ENCODE measurements around the gene CAPN5. TPM values are rescaled to one million over a fixed set of nuclear protein-coding genes. Genes with fewer than 3 reads are reported as not detected.

CAPN5 gene
- total RNA-seq, 1 experiment from 2014 or later = 4.8 TPM

DNA sequence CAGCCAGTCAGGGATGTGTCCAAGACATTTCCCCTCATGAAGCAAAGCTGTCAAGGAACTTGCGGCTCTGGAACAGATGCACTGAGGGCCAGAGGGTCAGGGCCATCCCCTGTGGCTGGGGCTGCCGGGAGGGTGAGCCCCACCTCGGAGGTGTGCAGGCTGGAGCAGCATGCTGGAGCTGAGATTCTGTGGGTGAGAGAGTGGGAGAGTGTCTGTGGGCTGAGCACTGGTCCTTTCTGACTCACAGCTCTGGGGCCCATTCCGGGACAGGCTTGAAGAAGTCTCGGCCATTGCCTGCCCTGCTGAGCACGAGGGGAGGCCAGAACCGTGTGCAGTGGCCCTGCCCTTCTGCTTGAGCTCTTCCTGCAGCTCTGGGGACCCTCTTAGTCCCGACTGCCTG lies 38.0 kb downstream of the CAPN5 start:
- Histone ChIP-seq H3K36me3 (no peaks in the 10 kb centered on the region), H3K9me3 (replicated peaks) (no peaks in the 10 kb centered on the region), H3K4me3 (no peak overlapping the region), H3K4me1 (peaks cover 28% of the 10 kb centered on the region), H3K27ac (no peak overlapping the region), H3K27me3 (no peaks in the 10 kb centered on the region)
- no peak for DNase-seq

DNA sequence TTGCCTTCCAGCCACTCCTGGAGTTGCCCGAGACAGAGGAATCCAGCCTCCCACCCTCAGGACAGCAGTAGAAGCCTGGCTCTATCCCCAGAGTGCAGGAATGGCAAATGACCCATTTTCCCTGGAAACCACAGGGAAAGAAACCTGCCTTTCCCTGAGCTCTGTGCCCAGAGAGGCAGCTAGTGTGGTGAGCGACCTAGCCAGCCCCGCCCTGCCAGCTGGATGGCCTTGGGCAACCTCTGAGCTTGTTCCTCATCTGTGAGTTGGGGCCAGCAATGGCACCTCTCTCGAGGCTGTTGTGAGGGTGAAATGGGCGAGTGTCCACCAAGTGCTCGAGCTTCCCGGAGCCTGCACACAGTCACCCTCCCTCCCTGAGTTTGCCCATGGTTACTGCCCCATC lies 39.5 kb downstream of the CAPN5 start:
- no peak overlapping the region for H3K27ac ChIP-seq
- no peaks in the 10 kb centered on the region for H3K27me3 ChIP-seq
- H3K9me3 ChIP-seq (replicated peaks) = no peaks in the 10 kb centered on the region
- no peaks in the 10 kb centered on the region for H3K36me3 ChIP-seq
- no peak overlapping the region for H3K4me3 ChIP-seq
- no peak for DNase-seq
- H3K4me1 ChIP-seq = peaks cover 29% of the 10 kb centered on the region

DNA sequence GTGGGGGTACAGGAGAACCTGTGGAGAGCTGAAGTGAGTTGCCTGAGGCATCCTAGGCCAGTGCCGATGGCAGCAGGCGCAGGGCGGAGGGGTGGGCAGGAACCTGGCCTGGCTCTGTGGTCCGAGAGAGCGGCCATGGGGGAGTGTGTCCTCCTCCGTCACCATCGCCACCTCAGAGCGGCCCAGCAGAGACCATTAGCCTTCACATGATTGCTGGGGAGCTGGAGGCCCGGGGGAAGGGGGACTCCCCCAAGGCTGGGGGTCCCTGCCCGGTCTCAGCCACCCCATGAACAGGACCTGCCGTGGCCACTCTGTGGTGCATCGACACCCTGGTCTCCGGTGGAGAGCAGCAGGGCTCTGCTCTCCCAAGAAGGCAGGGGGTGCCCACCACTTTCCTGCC lies 40.0 kb downstream of the CAPN5 start:
- Histone ChIP-seq H3K36me3 (no peaks in the 10 kb centered on the region), H3K4me1 (peaks cover 29% of the 10 kb centered on the region), H3K27me3 (no peaks in the 10 kb centered on the region), H3K9me3 (replicated peaks) (no peaks in the 10 kb centered on the region), H3K27ac (no peak overlapping the region), H3K4me3 (no peak overlapping the region)
- no peak for DNase-seq

DNA sequence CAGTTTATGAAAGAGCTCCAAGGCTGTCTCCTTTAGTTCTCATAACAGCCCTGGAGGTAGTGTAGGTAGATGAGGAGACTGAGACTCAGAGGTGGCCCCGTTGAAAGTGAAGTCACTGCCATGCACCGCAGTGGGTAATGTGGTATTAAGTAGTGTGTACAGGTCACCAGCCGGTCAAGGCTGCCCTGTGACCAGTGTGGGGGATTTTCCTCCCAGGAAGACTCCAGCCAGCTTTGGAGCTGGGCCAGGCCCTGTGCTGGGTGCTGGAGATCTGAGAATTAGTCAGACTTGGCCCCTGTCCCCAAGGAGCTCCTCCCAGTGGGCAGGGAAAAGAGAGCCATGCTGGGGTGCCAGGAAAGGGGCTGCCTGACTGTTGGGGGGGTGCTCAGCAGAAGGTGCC lies 41.2 kb downstream of the CAPN5 start:
- Histone ChIP-seq H3K9me3 (replicated peaks) (no peaks in the 10 kb centered on the region), H3K27me3 (no peaks in the 10 kb centered on the region), H3K36me3 (no peaks in the 10 kb centered on the region), H3K27ac (no peak overlapping the region), H3K4me1 (peaks cover 29% of the 10 kb centered on the region), H3K4me3 (no peak overlapping the region)
- peak; percentile 57 to 62 for DNase-seq

DNA sequence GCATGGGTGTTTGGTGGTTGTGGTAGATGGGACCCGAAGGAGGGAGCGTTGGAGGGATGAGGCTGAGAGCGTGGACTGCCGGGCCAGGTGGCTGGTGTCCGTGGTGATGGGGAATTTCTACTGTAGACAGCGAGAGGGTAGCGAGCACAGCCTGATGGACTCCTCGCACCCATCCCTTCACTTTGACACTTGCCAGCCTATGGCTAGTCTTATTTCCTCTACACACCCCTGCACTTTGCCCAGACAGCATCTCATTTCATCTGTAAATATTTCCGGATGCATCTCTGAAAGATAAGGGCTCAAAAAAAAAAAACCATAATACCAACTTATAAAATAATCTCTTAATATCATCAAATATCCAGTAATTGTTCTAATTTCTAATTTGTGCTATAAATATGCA lies 41.7 kb downstream of the CAPN5 start:
- H3K27ac ChIP-seq = no peak overlapping the region
- H3K9me3 ChIP-seq (replicated peaks) = no peaks in the 10 kb centered on the region
- DNase-seq = no peak

DNA sequence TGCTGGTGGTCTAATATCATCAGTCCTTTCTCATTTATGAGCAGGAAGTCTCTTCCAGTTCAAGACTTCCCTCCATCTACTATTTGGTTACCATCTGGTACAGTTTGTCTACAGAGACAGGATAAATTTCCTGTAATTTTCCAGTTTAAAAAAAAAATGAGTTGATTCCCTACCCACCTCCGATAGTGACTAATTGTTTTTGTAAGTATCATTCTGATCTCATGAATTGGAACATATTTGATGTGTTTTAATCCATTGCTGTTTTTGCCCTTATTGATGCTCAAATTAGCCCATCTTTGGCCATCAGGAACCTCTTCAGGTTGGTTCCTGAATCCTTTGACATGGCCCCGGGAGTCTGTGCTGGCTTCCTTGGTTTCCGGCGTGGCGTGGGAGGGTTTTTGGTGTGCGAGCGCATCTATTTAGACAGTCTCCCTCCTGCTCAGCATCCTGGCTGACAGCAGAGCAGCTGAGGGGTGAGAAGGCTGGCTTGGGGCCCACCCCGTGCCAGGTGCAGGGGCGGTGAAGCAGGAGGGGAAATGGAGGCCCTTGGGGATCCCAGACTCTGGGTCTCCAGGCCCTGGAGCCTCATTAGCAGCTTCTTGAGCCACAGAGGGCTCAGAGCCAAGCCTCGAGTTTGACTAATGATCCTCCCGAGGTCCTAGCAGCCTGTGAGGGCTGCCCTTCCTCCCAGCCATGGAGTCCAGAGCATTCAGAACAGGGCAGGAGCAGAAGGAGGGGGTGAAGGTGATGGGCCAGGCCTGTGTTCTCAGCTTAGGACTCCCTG lies 42.7 kb downstream of the CAPN5 start:
- Histone ChIP-seq H3K4me1 (peaks cover 29% of the 10 kb centered on the region), H3K27me3 (no peaks in the 10 kb centered on the region), H3K36me3 (no peaks in the 10 kb centered on the region), H3K4me3 (no peak overlapping the region), H3K9me3 (replicated peaks) (no peaks in the 10 kb centered on the region), H3K27ac (no peak overlapping the region; the same call in 1 of the 2 replicates)
- DNase-seq = peak; percentile 73 to 74

More for the DNA sequence above, 41.7 kb downstream of the CAPN5 start:
- H3K4me1 ChIP-seq = peaks cover 29% of the 10 kb centered on the region
- no peak overlapping the region for H3K4me3 ChIP-seq
- H3K27me3 ChIP-seq = no peaks in the 10 kb centered on the region
- no peaks in the 10 kb centered on the region for H3K36me3 ChIP-seq

DNA sequence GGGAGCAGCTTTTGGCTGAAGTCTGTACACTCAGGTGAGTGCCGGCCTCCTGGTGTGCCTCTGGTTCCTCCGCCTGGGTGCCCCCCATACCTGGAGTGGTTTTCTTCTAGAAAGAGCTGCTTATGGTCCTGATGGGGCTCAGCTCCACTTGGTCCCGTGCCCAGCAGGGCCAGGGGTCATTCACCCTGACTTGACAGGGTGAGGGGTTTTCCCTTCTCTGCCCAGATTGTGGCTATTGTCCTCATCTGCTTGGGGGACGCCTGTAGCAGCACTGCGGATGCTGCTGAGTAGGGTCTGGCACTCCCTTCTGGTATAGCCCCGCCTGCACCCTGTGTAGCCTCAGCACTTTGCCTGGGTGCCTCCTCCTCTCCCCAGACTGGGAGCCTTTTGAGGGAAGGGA lies 44.1 kb downstream of the CAPN5 start:
- H3K4me1 ChIP-seq = peaks cover 29% of the 10 kb centered on the region
- DNase-seq = no peak
- H3K27ac ChIP-seq = no peak overlapping the region
- H3K36me3 ChIP-seq = no peaks in the 10 kb centered on the region
- no peaks in the 10 kb centered on the region for H3K9me3 ChIP-seq (replicated peaks)
- H3K27me3 ChIP-seq = no peaks in the 10 kb centered on the region
- H3K4me3 ChIP-seq = no peak overlapping the region

DNA sequence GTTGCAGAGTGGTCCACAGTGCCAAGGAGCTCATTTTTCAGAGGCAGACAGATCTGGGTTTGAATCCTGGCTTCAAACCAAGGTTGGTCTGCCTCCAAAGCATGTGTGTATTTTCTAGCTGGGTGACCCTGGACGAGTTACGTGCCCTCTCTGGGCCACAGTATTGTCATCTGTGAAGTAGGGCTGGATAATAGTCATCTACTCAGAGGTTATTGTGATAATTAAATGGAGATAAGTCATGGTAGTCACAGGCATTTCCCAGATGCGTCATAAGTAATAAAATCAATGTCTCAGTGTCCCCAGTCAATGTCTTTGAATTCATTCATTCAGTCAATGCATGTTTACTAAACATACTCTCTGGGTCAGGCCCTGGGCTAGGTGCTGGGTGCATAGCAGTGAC lies 44.5 kb downstream of the CAPN5 start:
- no peaks in the 10 kb centered on the region for H3K36me3 ChIP-seq
- H3K4me3 ChIP-seq = no peak overlapping the region
- H3K27me3 ChIP-seq = no peaks in the 10 kb centered on the region
- peaks cover 29% of the 10 kb centered on the region for H3K4me1 ChIP-seq
- H3K9me3 ChIP-seq (replicated peaks) = no peaks in the 10 kb centered on the region
- no peak overlapping the region for H3K27ac ChIP-seq
- no peak for DNase-seq

DNA sequence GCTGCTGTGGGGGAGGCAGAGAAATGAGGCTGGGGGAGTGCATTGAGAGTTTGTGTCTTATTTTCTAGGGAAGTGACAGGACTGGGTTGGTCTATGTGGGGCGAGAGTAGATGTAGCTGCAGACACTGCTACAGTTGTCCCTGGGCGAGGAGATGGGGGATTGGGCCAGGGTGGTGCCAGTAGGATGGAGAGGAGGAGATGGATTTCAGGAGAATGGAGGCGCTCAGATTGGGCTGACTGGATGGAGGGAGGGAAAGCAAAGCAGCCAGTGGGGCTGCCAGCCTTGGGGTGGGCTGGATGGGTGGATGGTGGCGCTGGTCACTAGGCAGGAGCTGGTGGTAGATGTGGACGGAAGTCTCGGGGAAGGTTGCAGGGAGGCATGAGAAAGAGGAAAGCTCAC lies 45.2 kb downstream of the CAPN5 start:
- no peak for DNase-seq
- H3K9me3 ChIP-seq (replicated peaks) = no peaks in the 10 kb centered on the region

DNA sequence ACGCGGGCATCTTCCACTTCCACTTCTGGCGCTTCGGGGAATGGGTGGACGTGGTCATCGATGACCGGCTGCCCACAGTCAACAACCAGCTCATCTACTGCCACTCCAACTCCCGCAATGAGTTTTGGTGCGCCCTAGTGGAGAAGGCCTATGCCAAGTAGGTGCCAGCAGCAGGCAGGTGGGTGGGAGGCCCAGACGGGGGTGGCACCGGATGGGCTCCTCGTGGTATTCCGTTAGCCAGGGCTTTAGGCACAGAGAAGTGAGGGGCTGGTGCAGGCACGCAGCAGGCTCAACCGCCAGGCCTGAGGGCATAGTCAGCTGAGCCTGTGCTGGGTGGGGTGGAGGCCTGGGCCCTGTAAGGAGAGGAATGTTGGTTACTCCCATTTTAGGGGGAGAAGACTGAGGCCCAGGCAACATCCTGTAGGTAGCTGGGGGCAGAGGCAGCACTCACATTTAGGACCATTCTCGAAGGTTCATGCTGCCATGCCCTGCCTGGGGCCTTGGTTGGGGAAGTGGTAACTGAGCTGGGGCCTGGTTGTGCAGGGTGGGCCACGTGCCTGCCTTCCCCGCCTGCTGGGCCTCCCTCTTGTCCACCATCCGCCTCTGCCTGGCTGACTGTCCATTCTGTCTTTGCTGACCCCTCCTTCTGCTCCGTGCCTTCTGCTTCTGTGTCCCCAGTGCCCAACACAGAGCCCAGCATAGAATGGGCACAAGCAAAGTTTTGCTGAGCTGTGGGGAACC lies 46.0 kb downstream of the CAPN5 start:
- H3K27me3 ChIP-seq = no peaks in the 10 kb centered on the region

More for the DNA sequence above, 45.2 kb downstream of the CAPN5 start:
- Histone ChIP-seq H3K27me3 (no peaks in the 10 kb centered on the region), H3K4me3 (no peak overlapping the region), H3K27ac (no peak overlapping the region), H3K4me1 (peaks cover 28% of the 10 kb centered on the region), H3K36me3 (no peaks in the 10 kb centered on the region)

DNA sequence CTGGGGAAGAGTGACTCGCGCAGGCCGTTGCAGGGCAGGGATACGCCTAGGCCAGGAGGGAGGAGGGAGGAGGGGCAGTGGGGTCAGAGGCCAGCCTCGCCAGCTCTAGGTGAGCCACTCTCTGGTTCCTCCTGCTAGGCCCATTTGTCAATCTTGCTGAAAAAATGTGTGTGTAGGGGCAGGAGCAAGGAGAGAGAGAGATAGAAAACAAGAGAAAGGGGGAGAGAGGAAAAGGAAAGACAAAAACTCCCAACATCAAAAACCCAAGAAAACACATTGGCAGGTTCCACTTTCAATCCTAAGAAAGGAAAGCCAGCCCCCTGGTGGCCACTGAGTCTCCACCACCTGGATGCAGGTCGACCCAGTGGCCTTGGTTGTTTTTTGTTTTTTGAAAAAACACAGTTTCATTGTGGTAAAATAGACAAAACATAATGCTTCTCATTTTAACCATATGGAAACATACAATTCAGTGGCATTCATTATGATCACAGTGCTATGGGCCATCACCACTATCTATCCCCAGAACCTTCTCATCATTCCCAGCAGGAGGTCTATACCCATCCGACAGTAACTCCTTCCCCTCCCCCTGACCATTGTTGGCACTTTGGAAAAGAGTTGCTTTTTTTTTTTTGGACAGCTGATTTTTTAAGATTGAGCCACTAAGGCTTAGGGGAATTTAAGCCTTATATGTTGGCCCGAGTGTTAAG lies 46.8 kb downstream of the CAPN5 start:
- H3K4me3 ChIP-seq = no peak overlapping the region
- H3K36me3 ChIP-seq = no peaks in the 10 kb centered on the region
- H3K27ac ChIP-seq = no peak overlapping the region
- peaks cover 13% of the 10 kb centered on the region for H3K4me1 ChIP-seq
- no peaks in the 10 kb centered on the region for H3K27me3 ChIP-seq
- H3K9me3 ChIP-seq (replicated peaks) = no peaks in the 10 kb centered on the region
- peak; percentile 32 to 55 for DNase-seq

More for the DNA sequence above, 46.0 kb downstream of the CAPN5 start:
- Histone ChIP-seq H3K4me3 (no peak overlapping the region), H3K9me3 (replicated peaks) (no peaks in the 10 kb centered on the region), H3K36me3 (no peaks in the 10 kb centered on the region), H3K4me1 (peaks cover 21% of the 10 kb centered on the region), H3K27ac (no peak overlapping the region)
- DNase-seq = no peak

DNA sequence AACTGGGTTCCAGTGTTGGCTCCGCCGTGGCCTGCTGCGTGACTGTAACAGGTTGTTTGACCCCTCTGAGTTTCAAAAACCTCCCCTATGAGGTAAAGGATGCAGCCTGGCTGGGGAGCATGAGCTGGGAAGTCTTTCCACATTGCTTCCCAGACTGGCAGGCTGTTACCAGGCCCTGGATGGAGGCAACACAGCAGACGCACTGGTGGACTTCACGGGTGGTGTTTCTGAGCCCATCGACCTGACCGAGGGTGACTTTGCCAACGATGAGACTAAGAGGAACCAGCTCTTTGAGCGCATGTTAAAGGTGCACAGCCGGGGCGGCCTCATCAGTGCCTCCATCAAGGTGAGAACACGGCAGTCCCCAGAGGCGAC lies 47.3 kb downstream of the CAPN5 start:
- no peak for DNase-seq
- no peak overlapping the region for H3K27ac ChIP-seq
- H3K36me3 ChIP-seq = no peaks in the 10 kb centered on the region
- H3K9me3 ChIP-seq (replicated peaks) = no peaks in the 10 kb centered on the region
- peaks cover 8% of the 10 kb centered on the region for H3K4me1 ChIP-seq
- H3K27me3 ChIP-seq = no peaks in the 10 kb centered on the region
- H3K4me3 ChIP-seq = no peak overlapping the region

DNA sequence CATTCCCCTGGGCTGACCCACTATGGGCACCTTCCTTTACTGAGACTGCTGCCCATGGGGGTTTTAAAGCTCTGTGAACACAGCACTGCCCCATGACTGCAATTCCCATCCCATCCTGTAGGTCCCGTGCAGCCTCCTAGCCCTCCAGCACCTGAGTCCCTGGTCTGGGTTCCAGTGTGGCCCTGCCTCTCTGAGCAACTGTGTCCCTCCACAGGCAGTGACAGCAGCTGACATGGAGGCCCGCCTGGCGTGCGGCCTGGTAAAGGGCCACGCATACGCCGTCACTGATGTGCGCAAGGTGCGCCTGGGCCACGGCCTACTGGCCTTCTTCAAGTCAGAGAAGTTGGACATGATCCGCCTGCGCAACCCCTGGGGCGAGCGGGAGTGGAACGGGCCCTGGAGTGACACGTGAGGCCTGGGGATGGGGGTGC lies 48.4 kb downstream of the CAPN5 start:
- no peak overlapping the region for H3K27ac ChIP-seq
- H3K27me3 ChIP-seq = no peaks in the 10 kb centered on the region
- H3K9me3 ChIP-seq (replicated peaks) = no peaks in the 10 kb centered on the region
- H3K36me3 ChIP-seq = no peaks in the 10 kb centered on the region
- no peaks in the 10 kb centered on the region for H3K4me1 ChIP-seq
- H3K4me3 ChIP-seq = no peak overlapping the region
- DNase-seq = no peak

DNA sequence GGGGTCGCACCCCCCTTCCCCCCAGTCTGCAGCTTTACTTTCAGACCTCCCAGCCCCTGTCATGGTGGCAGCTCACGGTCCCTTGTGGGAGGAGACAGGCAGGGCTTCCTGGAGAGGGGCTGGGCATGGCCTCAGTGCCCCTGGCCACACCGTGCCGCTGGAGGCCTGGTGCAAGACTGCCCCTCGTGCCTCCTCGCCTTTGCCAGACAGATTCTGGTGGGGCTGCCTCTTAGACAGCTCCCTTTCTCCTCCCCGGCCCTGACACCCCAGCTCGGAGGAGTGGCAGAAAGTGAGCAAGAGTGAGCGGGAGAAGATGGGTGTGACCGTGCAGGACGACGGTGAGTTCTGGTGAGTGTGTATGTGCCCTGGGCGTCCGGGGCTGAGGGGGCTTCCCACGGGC lies 49.2 kb downstream of the CAPN5 start:
- no peak for DNase-seq
- no peak overlapping the region for H3K4me3 ChIP-seq
- H3K36me3 ChIP-seq = no peaks in the 10 kb centered on the region
- H3K27ac ChIP-seq = no peak overlapping the region
- no peaks in the 10 kb centered on the region for H3K27me3 ChIP-seq
- H3K4me1 ChIP-seq = no peaks in the 10 kb centered on the region
- H3K9me3 ChIP-seq (replicated peaks) = no peaks in the 10 kb centered on the region

DNA sequence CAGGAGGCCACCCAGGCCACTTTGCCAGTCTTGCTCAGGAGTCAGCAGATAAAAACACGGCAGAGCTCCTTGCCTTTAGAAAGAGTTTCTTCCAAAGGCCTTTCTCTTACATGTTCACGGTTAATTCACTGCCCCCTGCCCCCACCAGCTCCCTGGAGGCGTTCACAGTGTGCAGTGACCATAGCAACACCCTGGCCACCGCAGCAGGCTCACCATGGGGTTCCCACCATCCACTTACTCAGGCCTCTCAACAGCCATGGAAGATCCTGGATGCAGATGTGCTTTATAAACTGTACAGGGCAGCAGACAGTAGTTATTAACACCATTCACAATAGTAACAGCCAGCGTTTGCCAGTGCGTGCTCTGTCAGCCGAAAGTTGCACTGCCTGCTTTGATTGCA lies 50.7 kb downstream of the CAPN5 start:
- H3K27ac ChIP-seq = no peak overlapping the region
- H3K27me3 ChIP-seq = no peaks in the 10 kb centered on the region

More for the DNA sequence above, 50.7 kb downstream of the CAPN5 start:
- Histone ChIP-seq H3K4me3 (no peak overlapping the region), H3K36me3 (no peaks in the 10 kb centered on the region), H3K9me3 (replicated peaks) (no peaks in the 10 kb centered on the region), H3K4me1 (no peaks in the 10 kb centered on the region)
- DNase-seq = no peak
